Esophagus (tissue), 2 donors: ENCODE measurements around the gene PHLDA3. TPM values are rescaled to one million over a fixed set of nuclear protein-coding genes. Genes with fewer than 3 reads are reported as not detected.

ENCODE experiments used
- H3K27ac ChIP-seq, 2 donors: one replicate each; pipeline ENCODE4 v1.5.1; 2013; ENCODE audit warnings: low read depth in 2 of 2, mild to moderate bottlenecking in 2 of 2, inconsistent platforms in 1 of 2, low read length in 1 of 2, moderate library complexity in 1 of 2
- H3K27me3 ChIP-seq, 2 donors: one replicate each; pipeline ENCODE4 v1.6.1; 2013; ENCODE audit warnings: low read length in 2 of 2, control low read depth in 1 of 2, mild to moderate bottlenecking in 1 of 2; ENCODE audit not compliant: insufficient read depth in 2 of 2, control insufficient read depth in 1 of 2
- H3K36me3 ChIP-seq, 2 donors: one replicate each; pipeline ENCODE4 v1.6.1; 2013; ENCODE audit warnings: low read length in 1 of 2; ENCODE audit not compliant: control insufficient read depth in 2 of 2, insufficient read depth in 2 of 2
- H3K4me1 ChIP-seq, 2 donors: one replicate each; pipeline ENCODE4 v1.6.1; 2013; ENCODE audit warnings: low read length in 1 of 2; ENCODE audit not compliant: control insufficient read depth in 2 of 2, insufficient read depth in 2 of 2
- H3K4me3 ChIP-seq, 2 donors: one replicate each; pipeline ENCODE4 v1.5.1; 2013; ENCODE audit warnings: low read length in 2 of 2, mild to moderate bottlenecking in 2 of 2, low read depth in 1 of 2, moderate library complexity in 1 of 2
- H3K9me3 ChIP-seq, 2 donors: one replicate each; pipeline ENCODE4 v1.6.1; 2013; ENCODE audit warnings: mild to moderate bottlenecking in 2 of 2, low read depth in 1 of 2, low read length in 1 of 2, moderate library complexity in 1 of 2; ENCODE audit not compliant: control insufficient read depth in 2 of 2, insufficient read depth in 1 of 2
- WGBS, 2 donors: extraction: QIAGEN DNeasy Blood & Tissue Kit; methylation state at CpG; one replicate each; pipeline ENCODE4 v1.1.7; 2013; 5-methylcytosine and 5-hydroxymethylcytosine counted together
- polyA plus RNA-seq, 2 donors: library from polyadenylated mRNA; stranded (reverse); fragments of 200-250 nt; gene quantifications; one replicate each; pipeline ENCODE4 v1.2.3, GENCODE V29; 2013
- donor health status: healthy with polysubstance abuse.
- donor health status: Bipolar disorder and iron deficiency.

PHLDA3 gene
- polyA plus RNA-seq, 2 donors, result 40.4 to 76.9 TPM

DNA sequence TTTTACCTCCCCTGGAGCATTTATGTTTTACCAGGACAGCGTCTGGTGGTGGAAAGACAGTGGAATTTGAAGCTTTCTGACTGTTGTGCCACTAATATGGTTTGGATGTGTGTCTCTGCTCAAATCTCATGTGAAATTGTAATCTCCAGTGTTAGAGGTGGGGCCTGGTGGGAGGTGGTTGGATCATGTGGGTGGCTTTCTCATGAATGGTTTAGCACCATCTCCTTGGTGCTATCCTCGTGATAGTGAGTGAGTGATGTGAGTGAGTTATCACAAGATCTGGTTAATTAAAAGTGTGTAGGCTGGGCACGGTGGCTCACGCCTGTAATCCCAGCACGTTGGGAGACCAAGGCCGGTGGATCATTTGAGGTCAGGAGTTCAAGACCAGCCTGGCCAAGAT lies 23.7 kb downstream of the PHLDA3 start:
- H3K27ac ChIP-seq, result no peak overlapping the region
- no peaks in the 10 kb centered on the region for H3K27me3 ChIP-seq
- H3K4me3 ChIP-seq, result no peak overlapping the region
- 89 to 91% methylated on average over 6 of the region's 6 CpGs for WGBS, 2 donors
- no peaks in the 10 kb centered on the region for H3K9me3 ChIP-seq
- peaks cover 0 to 3% of the 10 kb centered on the region in 2 donors for H3K4me1 ChIP-seq
- H3K36me3 ChIP-seq, result no peaks in the 10 kb centered on the region

DNA sequence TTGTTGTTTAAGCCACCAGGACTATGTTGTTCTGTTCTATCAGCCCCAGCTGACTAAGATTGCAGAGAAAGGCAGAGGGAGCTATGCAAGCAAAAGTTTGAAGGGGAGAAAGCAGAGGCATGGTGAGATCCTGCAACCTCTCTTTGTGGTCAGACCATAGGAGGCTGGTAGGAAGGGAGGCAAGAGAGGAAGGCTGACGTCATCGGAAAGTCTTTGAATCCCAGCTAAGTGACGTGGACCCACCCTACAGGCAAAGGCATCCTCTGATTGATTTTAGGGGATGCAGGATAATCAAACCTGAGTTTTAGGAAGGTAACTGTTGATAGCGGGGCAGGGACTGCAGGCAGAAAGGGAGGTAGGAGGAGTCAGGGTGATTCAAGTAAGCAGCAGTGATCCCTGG lies 24.2 kb downstream of the PHLDA3 start:
- Histone ChIP-seq H3K4me3 (no peak overlapping the region), H3K27me3 (no peaks in the 10 kb centered on the region), H3K4me1 (peaks cover 0 to 3% of the 10 kb centered on the region in 2 donors), H3K36me3 (no peaks in the 10 kb centered on the region), H3K9me3 (no peaks in the 10 kb centered on the region), H3K27ac (no peak overlapping the region)
- 80 to 88% methylated on average over 4 of the region's 4 CpGs for WGBS, 2 donors

DNA sequence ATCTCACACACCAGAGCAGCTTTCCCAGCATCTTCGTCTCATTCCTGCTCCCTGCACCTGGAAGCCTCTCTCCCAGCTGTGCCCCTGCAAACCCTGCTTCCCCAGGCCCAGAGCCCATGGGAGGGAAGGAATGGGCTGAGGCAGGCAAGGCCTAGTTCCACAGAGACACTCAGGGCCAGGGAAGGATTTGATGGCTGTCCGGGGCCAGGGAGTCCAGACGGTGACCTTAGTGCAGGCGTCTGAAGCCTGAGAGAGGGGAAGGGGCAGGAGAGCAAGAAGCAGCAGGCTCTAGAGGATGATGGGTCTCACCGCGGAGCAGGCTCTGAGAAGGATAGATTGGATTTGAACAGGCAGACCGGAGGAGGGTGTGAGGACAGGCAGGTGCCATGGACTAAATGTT lies 25.2 kb downstream of the PHLDA3 start:
- 90 to 95% methylated on average over 7 of the region's 7 CpGs for WGBS, 2 donors
- Histone ChIP-seq H3K36me3 (no peaks in the 10 kb centered on the region), H3K4me1 (peaks cover 0 to 3% of the 10 kb centered on the region in 2 donors), H3K27me3 (no peaks in the 10 kb centered on the region), H3K27ac (no peak overlapping the region), H3K9me3 (no peaks in the 10 kb centered on the region), H3K4me3 (no peak overlapping the region)

DNA sequence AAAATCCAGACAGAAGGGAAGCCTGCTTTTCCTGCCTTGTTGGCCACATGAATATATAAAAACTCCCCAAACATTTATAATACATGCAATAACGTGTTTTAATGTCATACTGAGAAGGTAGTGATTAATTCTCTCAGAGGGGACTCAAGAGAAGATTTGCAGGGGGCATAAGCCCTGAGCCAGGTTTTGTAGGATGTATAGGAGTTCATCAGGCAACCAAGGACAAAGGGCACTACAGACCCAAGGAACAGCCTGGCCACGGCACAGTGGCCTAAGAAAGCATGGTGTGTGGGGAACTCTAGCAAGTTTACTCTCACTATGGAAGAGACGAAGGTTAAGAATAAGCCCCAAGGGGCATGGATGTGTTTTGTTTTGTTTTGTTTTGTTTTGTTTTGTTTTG lies 32.0 kb downstream of the PHLDA3 start:
- Histone ChIP-seq H3K27ac (no peak overlapping the region), H3K4me1 (no peaks in the 10 kb centered on the region), H3K36me3 (no peaks in the 10 kb centered on the region), H3K27me3 (no peaks in the 10 kb centered on the region), H3K9me3 (no peaks in the 10 kb centered on the region), H3K4me3 (no peak overlapping the region)
- 54 to 73% methylated on average over 3 of the region's 3 CpGs for WGBS, 2 donors

DNA sequence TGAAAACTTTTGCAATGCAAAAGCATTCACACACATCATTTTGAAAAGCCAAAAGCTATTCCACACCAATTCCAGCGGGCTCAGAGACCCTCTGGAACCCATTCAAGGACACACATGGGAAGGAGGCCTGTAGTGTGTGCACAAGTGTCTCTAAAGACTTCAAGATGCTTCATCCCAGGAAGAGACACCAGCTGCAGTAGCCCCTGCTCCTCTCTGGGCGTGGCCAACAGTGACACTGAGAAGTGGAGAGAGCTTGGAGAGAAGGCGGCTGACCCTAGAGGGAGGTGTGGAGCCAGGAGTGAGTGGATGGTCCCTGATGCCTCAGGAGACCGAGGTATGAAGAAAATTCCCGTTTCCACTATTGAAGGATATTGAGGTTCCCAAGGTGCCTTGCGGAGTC lies 32.6 kb downstream of the PHLDA3 start:
- WGBS, 2 donors, result 73 to 76% methylated on average over 6 of the region's 6 CpGs
- Histone ChIP-seq H3K27ac (no peak overlapping the region), H3K36me3 (no peaks in the 10 kb centered on the region), H3K4me1 (no peaks in the 10 kb centered on the region), H3K4me3 (no peak overlapping the region), H3K27me3 (no peaks in the 10 kb centered on the region), H3K9me3 (no peaks in the 10 kb centered on the region)

DNA sequence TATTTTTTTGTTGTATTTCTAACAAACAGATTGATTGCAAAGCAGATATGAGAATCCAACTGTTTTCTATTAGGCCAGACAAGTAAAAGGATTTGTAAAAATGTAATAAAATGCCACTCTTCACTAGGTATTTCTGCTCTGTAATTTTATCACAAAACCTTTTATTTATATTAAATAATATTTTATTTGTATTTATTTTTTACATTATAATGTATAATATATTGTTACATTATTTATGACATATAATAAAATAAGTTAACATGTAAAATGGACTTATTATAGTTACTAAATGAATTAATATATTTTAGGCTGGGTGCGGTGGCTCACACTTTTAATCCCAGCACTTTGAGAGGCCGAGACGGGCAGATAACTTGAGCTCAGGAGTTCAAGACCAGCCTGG lies 34.7 kb downstream of the PHLDA3 start:
- no peaks in the 10 kb centered on the region for H3K9me3 ChIP-seq
- no peak overlapping the region for H3K27ac ChIP-seq
- no peaks in the 10 kb centered on the region for H3K27me3 ChIP-seq
- no peaks in the 10 kb centered on the region for H3K36me3 ChIP-seq
- WGBS, 2 donors, result 89 to 97% methylated on average over 3 of the region's 3 CpGs
- H3K4me1 ChIP-seq, result peaks cover 0 to 7% of the 10 kb centered on the region in 2 donors
- no peak overlapping the region for H3K4me3 ChIP-seq

DNA sequence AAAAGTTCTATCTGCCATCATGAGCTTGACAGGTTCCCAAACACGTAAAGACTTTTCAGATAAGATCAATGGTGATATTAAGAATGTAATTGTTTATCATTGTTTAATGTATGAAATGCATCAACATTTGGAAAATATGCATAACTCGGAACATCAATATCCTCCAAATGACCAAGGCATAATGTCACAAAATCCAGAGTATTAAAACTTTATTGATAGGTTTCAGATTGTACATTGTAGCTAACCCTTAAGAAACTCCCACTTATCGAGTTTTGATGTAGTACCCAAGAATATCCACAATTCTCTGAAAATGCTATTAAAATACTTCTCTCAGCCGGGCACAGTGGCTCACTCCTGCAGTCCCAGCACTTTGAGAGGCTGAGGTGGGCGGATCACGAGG lies 35.4 kb downstream of the PHLDA3 start:
- Histone ChIP-seq H3K4me3 (no peak overlapping the region), H3K36me3 (no peaks in the 10 kb centered on the region), H3K4me1 (peaks cover 0 to 7% of the 10 kb centered on the region in 2 donors), H3K27me3 (no peaks in the 10 kb centered on the region), H3K27ac (no peak overlapping the region), H3K9me3 (no peaks in the 10 kb centered on the region)
- WGBS, 2 donors, result 82 to 87% methylated on average over 6 of the region's 6 CpGs

DNA sequence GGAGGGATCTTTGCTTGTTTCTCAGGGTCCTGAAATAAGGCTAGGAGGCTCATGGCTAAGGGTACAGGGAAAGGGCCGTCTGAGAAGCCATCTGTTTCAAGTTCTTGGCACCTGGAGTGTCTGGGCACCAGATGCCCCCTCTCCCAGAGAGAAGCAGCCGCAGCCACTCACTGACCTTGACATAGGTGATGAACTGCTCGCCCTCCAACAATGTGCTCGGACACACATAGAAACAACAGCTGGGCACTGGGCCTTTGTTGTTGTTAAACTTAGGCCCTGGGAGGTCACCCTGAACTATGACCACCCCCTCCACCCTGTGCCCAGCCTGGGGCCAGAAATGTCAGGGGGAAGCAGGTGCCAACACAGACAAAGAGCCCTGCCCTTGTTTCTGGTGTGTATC lies 38.2 kb downstream of the PHLDA3 start:
- WGBS, 2 donors, result 77 to 86% methylated on average over 4 of the region's 4 CpGs
- Histone ChIP-seq H3K36me3 (no peaks in the 10 kb centered on the region), H3K27me3 (no peaks in the 10 kb centered on the region), H3K9me3 (no peaks in the 10 kb centered on the region), H3K27ac (no peak overlapping the region), H3K4me3 (no peak overlapping the region), H3K4me1 (peaks cover 0 to 12% of the 10 kb centered on the region in 2 donors)

DNA sequence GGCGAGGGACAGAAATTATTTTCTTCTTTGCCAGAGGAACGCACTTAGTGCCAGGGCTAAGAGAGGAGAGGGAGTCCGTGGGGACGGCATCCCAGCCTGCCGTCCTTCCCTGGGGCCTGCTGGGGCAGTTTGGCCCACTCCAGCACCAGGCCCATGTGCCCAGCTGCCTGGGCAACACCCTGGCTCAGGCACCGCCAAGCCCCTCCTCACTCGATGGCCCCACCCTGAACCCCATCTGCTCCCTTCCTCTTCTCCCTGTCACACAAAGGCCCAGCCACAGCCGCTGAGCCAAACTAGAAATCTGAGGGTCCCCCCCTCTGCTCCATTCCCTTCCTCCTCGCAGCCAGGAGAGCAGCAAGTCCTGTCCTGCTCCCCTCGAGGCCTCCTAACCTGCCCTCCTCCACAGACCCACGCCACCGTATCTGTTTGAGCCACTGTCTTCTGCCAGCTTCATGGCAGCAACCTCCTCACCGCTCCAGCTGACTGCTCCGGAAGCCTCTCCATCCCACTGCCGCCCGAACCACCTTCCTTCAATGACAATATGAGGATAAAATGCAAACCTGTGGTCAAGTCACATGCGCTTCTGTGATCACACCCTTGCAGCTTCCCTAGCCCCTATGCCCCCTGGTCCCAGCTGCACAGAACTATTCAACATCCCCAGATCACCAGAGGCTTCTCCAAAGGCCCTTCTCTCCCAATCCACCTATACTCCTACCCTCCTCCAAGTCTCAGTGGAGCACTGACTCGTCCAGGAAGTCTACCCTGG lies 39.1 kb downstream of the PHLDA3 start:
- H3K4me3 ChIP-seq, result no peak overlapping the region
- H3K36me3 ChIP-seq, result no peaks in the 10 kb centered on the region
- H3K4me1 ChIP-seq, result peaks cover 0 to 12% of the 10 kb centered on the region in 2 donors
- no peaks in the 10 kb centered on the region for H3K27me3 ChIP-seq
- 67 to 69% methylated on average over 17 to 18 of the region's 18 CpGs for WGBS, 2 donors
- no peak overlapping the region for H3K27ac ChIP-seq
- no peaks in the 10 kb centered on the region for H3K9me3 ChIP-seq

DNA sequence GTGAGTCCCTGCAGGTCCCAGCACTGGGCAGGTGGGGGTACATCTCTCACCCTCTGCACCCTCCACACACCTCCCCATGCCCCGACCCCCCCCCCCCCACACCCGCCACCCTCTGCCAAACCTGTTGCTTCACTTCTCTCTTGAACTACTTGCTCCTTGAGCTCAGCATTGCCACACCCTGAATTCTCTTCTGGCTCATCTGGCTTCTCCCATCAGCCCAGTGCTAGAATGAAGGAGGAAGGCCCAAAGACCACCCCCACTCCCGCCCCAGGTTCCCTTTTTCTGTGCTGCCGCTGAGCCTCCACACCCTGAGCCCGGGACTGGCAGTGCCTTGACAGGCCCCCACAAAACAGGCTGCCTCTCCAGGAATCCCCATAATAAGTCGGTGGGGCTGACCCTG lies 41.0 kb downstream of the PHLDA3 start:
- 54 to 72% methylated on average over 4 to 6 of the region's 6 CpGs for WGBS, 2 donors

More for the DNA sequence above, 41.0 kb downstream of the PHLDA3 start:
- Histone ChIP-seq H3K27ac (no peak overlapping the region), H3K9me3 (no peaks in the 10 kb centered on the region), H3K4me1 (peaks cover 0 to 12% of the 10 kb centered on the region in 2 donors), H3K4me3 (no peak overlapping the region), H3K36me3 (no peaks in the 10 kb centered on the region), H3K27me3 (no peaks in the 10 kb centered on the region)
